ENCODE results near the gene TECR. TPM values are rescaled to one million over a fixed set of nuclear protein-coding genes. Genes with fewer than 3 reads are reported as not detected.

Gene TECR
- total RNA-seq, 1 experiment from 2014 or later: 164 TPM

GRCh38 chr19:14497228-14497921 is 32.0 kb upstream of the TECR start:
- H2BK120ac ChIP-seq (ENCODE audit: low read depth, low read length, poor library complexity, severe bottlenecking): no peak overlapping the region
- H2AFZ ChIP-seq (ENCODE audit: low read length): no peak overlapping the region
- H3K9ac ChIP-seq (ENCODE audit: extremely low read depth, insufficient read length, low read length): no peak overlapping the region
- H3K23me2 ChIP-seq (ENCODE audit: insufficient read length, low read depth, low read length, poor library complexity, severe bottlenecking): peaks cover 4% of the 10 kb centered on the region
- Mint-ChIP-seq H3K9me3 (no peaks in the 10 kb centered on the region), H3K27ac (peak overlapping the region in 2 of 3 experiments; percentile 42 to 55; a peak in 1 of 7 replicates), H3K36me3 (ENCODE audit: insufficient read depth in 1 of 3, low read depth in 3 of 3) (peaks cover 9 to 15% (median 13%) of the 10 kb centered on the region in 3 experiments; a peak in 6 of 7 replicates), H3K4me1 (peaks cover 22% of the 10 kb centered on the region in 2 experiments), H3K27me3 (ENCODE audit: low read depth) (no peaks in the 10 kb centered on the region; the same call in none of the 2 replicates), H3K4me3 (peak overlapping the region in 1 of 2 experiments; percentile 94; a peak in 1 of 5 replicates)
- no peak overlapping the region for H4K91ac ChIP-seq (ENCODE audit: insufficient read length, low read depth, low read length)
- H4K5ac ChIP-seq (ENCODE audit: insufficient read length, low read depth, low read length): no peak overlapping the region
- H3K14ac ChIP-seq (ENCODE audit: insufficient read depth, low read length): no peak overlapping the region; the same call in 1 of the 2 replicates
- no peak overlapping the region for H3K56ac ChIP-seq (ENCODE audit: insufficient read length, low read depth, low read length)
- H2AK5ac ChIP-seq (ENCODE audit: insufficient read length, low read length): no peak overlapping the region
- H3K79me1 ChIP-seq (ENCODE audit: insufficient read depth, low read depth, low read length, poor library complexity, severe bottlenecking): peaks cover 3% of the 10 kb centered on the region
- TF ChIP-seq CTCF (conservative IDR thresholded peaks at IDR 0.05): no peak
- no peak overlapping the region for H4K8ac ChIP-seq (replicated peaks; ENCODE audit: insufficient read length, low read depth, low read length)
- H3K4ac ChIP-seq (ENCODE audit: low read depth, low read length): no peak overlapping the region
- DNase-seq: no peak
- peaks cover 2% of the 10 kb centered on the region; the same call in 1 of the 2 replicates for H3K79me2 ChIP-seq (ENCODE audit: insufficient read depth, low read length)
- WGBS (ENCODE audit: extremely low coverage, insufficient read length, low lambda C conversion rate): no CpG with 5 or more reads among the region's 6 CpGs
- no peaks in the 10 kb centered on the region for H4K20me1 ChIP-seq (ENCODE audit: control insufficient read depth, insufficient read depth, insufficient read length)
- H3K27me3 ChIP-seq (ENCODE audit: insufficient read depth, low read length): no peaks in the 10 kb centered on the region
- no peak overlapping the region for H3K23ac ChIP-seq (ENCODE audit: insufficient read length, low read depth, low read length)
- H3K18ac ChIP-seq (ENCODE audit: insufficient read length, low read depth, low read length): no peak overlapping the region
- no peak overlapping the region for H2BK5ac ChIP-seq (ENCODE audit: insufficient read length, low read length)
- H2BK15ac ChIP-seq (ENCODE audit: low read depth, low read length): no peak overlapping the region
- no peak overlapping the region for H2BK12ac ChIP-seq (ENCODE audit: insufficient read length, low read depth, low read length)
- no peak overlapping the region for H3K4me2 ChIP-seq (ENCODE audit: insufficient read depth, insufficient read length, low read length)
- no peaks in the 10 kb centered on the region for H3K9me3 ChIP-seq (ENCODE audit: control insufficient read depth, low read depth, low read length)
- peaks cover 4% of the 10 kb centered on the region; the same call in 1 of the 2 replicates for H3K4me1 ChIP-seq (ENCODE audit: insufficient read depth, low read length)
- no peak overlapping the region for H3T11ph ChIP-seq (ENCODE audit: low read length)
- no peak overlapping the region for H3K27ac ChIP-seq (ENCODE audit: insufficient read length, low read depth, low read length)
- no peak overlapping the region for H2BK20ac ChIP-seq (ENCODE audit: low read depth, low read length, poor library complexity, severe bottlenecking)

All from H9 (cell line).